Suppressor macrophage treated with lipopolysaccharide for 4 hours (primary cell): ENCODE data around the gene PHOSPHO2.

Source experiments
- DNase-seq: peaks from one replicate; pipeline ENCODE4 v3.0.0-alpha.2; 2020

Gene PHOSPHO2

GRCh38 chr2:169694113-169694893, at the start of gene PHOSPHO2, which contains the start of gene CFAP210:
TSS of gene PHOSPHO2 (plus strand) at chr2:169694469. CDS start at chr2:169700972, 6,503 bp downstream.
TSS of gene CFAP210 (minus strand) at chr2:169694405. CDS start at chr2:169694327, 78 bp downstream.
- DNase-seq = peak; percentile 98

GRCh38 chr2:169647496-169647895, 46.8 kb upstream of the PHOSPHO2 start:
- no peak for DNase-seq

- DNase-seq = no peak
Measured at GRCh38 chr2:169649278-169649677, 45.0 kb upstream of the PHOSPHO2 start.

- no peak for DNase-seq
Measured at GRCh38 chr2:169653636-169654035, 40.6 kb upstream of the PHOSPHO2 start.

GRCh38 chr2:169656164-169656563, 38.1 kb upstream of the PHOSPHO2 start:
- no peak for DNase-seq

- no peak for DNase-seq
Measured at GRCh38 chr2:169658877-169659276, 35.4 kb upstream of the PHOSPHO2 start.

GRCh38 chr2:169659320-169659719, 34.9 kb upstream of the PHOSPHO2 start:
- DNase-seq = peak; percentile 19

GRCh38 chr2:169661265-169661664, 33.0 kb upstream of the PHOSPHO2 start:
- no peak for DNase-seq

- no peak for DNase-seq
Measured at GRCh38 chr2:169662744-169663143, 31.5 kb upstream of the PHOSPHO2 start.

GRCh38 chr2:169663247-169663646, 31.0 kb upstream of the PHOSPHO2 start:
- DNase-seq = no peak

- no peak for DNase-seq
Measured at GRCh38 chr2:169664600-169664977, 29.7 kb upstream of the PHOSPHO2 start.

- no peak for DNase-seq
Measured at GRCh38 chr2:169664978-169665930, 29.0 kb upstream of the PHOSPHO2 start.

- no peak for DNase-seq
Measured at GRCh38 chr2:169667583-169667982, 26.7 kb upstream of the PHOSPHO2 start.

- DNase-seq = no peak
Measured at GRCh38 chr2:169670215-169670651, 24.0 kb upstream of the PHOSPHO2 start.

- DNase-seq = no peak
Measured at GRCh38 chr2:169670937-169671336, 23.3 kb upstream of the PHOSPHO2 start.

GRCh38 chr2:169672406-169672805, 21.9 kb upstream of the PHOSPHO2 start:
- no peak for DNase-seq

- no peak for DNase-seq
Measured at GRCh38 chr2:169673106-169673505, 21.2 kb upstream of the PHOSPHO2 start.

GRCh38 chr2:169673921-169674320, 20.3 kb upstream of the PHOSPHO2 start:
- no peak for DNase-seq

GRCh38 chr2:169676357-169676756, 17.9 kb upstream of the PHOSPHO2 start:
- DNase-seq = no peak

GRCh38 chr2:169676850-169677249, 17.4 kb upstream of the PHOSPHO2 start:
- DNase-seq = no peak

- no peak for DNase-seq
Measured at GRCh38 chr2:169683054-169683424, 11.2 kb upstream of the PHOSPHO2 start.

- no peak for DNase-seq
Measured at GRCh38 chr2:169683425-169684134, 10.7 kb upstream of the PHOSPHO2 start.

GRCh38 chr2:169684135-169684565, 10.1 kb upstream of the PHOSPHO2 start:
- no peak for DNase-seq
